Muscle layer of colon (tissue), 2 donors: ENCODE results near the gene FMN1.

Experiments used
- H3K27ac ChIP-seq: one replicate; pipeline ENCODE4 v1.7.0; 2013; ENCODE audit warnings: low read depth, mild to moderate bottlenecking, low read length, moderate library complexity
- H3K27me3 ChIP-seq, 2 donors: one replicate each; pipeline ENCODE4 v1.7.0; 2013; ENCODE audit warnings: low read length in 2 of 2, mild to moderate bottlenecking in 2 of 2; ENCODE audit not compliant: insufficient read depth in 2 of 2, control insufficient read depth in 1 of 2
- H3K36me3 ChIP-seq: one replicate; pipeline ENCODE4 v1.7.0; 2013; ENCODE audit warnings: mild to moderate bottlenecking, low read length; ENCODE audit not compliant: insufficient read depth
- H3K4me1 ChIP-seq: one replicate; pipeline ENCODE4 v1.7.0; 2013; ENCODE audit warnings: mild to moderate bottlenecking, low read length; ENCODE audit not compliant: insufficient read depth
- H3K4me3 ChIP-seq, 2 donors: one replicate each; pipeline ENCODE4 v1.7.0; 2013; ENCODE audit warnings: low read length in 2 of 2, low read depth in 1 of 2, mild to moderate bottlenecking in 1 of 2, moderate library complexity in 1 of 2
- H3K9ac ChIP-seq: one replicate; pipeline ENCODE4 v1.7.0; 2013; ENCODE audit warnings: low read length
- H3K9me3 ChIP-seq: one replicate; pipeline ENCODE4 v1.7.0; 2013; ENCODE audit warnings: mild to moderate bottlenecking, low read length
- donor health status: abdominal sarcoma.
- donor health status: Adenocarcinoma of cecum.

FMN1 gene

GRCh38 chr15:32998979-32999672, 195.4 kb downstream of the FMN1 start:
- no peak overlapping the region for H3K9ac ChIP-seq
- H3K27ac ChIP-seq = no peak overlapping the region
- H3K4me3 ChIP-seq = no peak overlapping the region
- no peaks in the 10 kb centered on the region for H3K9me3 ChIP-seq
- H3K4me1 ChIP-seq = no peaks in the 10 kb centered on the region
- no peaks in the 10 kb centered on the region for H3K27me3 ChIP-seq
- H3K36me3 ChIP-seq = no peaks in the 10 kb centered on the region

- H3K27ac ChIP-seq = no peak overlapping the region
- H3K4me1 ChIP-seq = no peaks in the 10 kb centered on the region
- no peaks in the 10 kb centered on the region for H3K9me3 ChIP-seq
- H3K4me3 ChIP-seq = no peak overlapping the region
- no peak overlapping the region for H3K9ac ChIP-seq
- H3K36me3 ChIP-seq = no peaks in the 10 kb centered on the region
- no peaks in the 10 kb centered on the region for H3K27me3 ChIP-seq
These were observed 196.3 kb downstream of the FMN1 start for GRCh38 chr15:32998182-32998581.

GRCh38 chr15:32994810-32995424, 199.6 kb downstream of the FMN1 start:
- H3K27ac ChIP-seq = no peak overlapping the region
- no peak overlapping the region for H3K9ac ChIP-seq
- H3K4me1 ChIP-seq = no peaks in the 10 kb centered on the region
- H3K9me3 ChIP-seq = no peaks in the 10 kb centered on the region
- H3K36me3 ChIP-seq = no peaks in the 10 kb centered on the region
- no peaks in the 10 kb centered on the region for H3K27me3 ChIP-seq
- H3K4me3 ChIP-seq = no peak overlapping the region

- H3K4me3 ChIP-seq = no peak overlapping the region
- H3K9ac ChIP-seq = no peak overlapping the region
- H3K9me3 ChIP-seq = no peaks in the 10 kb centered on the region
- no peaks in the 10 kb centered on the region for H3K4me1 ChIP-seq
- H3K27ac ChIP-seq = no peak overlapping the region
- H3K36me3 ChIP-seq = no peaks in the 10 kb centered on the region
- H3K27me3 ChIP-seq = no peaks in the 10 kb centered on the region
These were observed 201.2 kb downstream of the FMN1 start for GRCh38 chr15:32993285-32993684.

- H3K36me3 ChIP-seq = no peaks in the 10 kb centered on the region
- H3K4me3 ChIP-seq = no peak overlapping the region
- no peak overlapping the region for H3K27ac ChIP-seq
- no peaks in the 10 kb centered on the region for H3K4me1 ChIP-seq
- no peak overlapping the region for H3K9ac ChIP-seq
- no peaks in the 10 kb centered on the region for H3K9me3 ChIP-seq
- H3K27me3 ChIP-seq = no peaks in the 10 kb centered on the region
These were observed 202.8 kb downstream of the FMN1 start for GRCh38 chr15:32991619-32992111.

- no peak overlapping the region for H3K9ac ChIP-seq
- H3K4me1 ChIP-seq = no peaks in the 10 kb centered on the region
- H3K4me3 ChIP-seq = no peak overlapping the region
- H3K27ac ChIP-seq = no peak overlapping the region
- no peaks in the 10 kb centered on the region for H3K9me3 ChIP-seq
- H3K27me3 ChIP-seq = no peaks in the 10 kb centered on the region
- no peaks in the 10 kb centered on the region for H3K36me3 ChIP-seq
These were observed 204.4 kb downstream of the FMN1 start for GRCh38 chr15:32990071-32990470.

- H3K4me3 ChIP-seq = no peak overlapping the region
- H3K27me3 ChIP-seq = no peaks in the 10 kb centered on the region
- no peak overlapping the region for H3K27ac ChIP-seq
- no peaks in the 10 kb centered on the region for H3K36me3 ChIP-seq
- no peak overlapping the region for H3K9ac ChIP-seq
- H3K4me1 ChIP-seq = no peaks in the 10 kb centered on the region
- H3K9me3 ChIP-seq = no peaks in the 10 kb centered on the region
These were observed 207.4 kb downstream of the FMN1 start for GRCh38 chr15:32987067-32987466.

- no peak overlapping the region for H3K9ac ChIP-seq
- no peak overlapping the region for H3K4me3 ChIP-seq
- H3K27ac ChIP-seq = no peak overlapping the region
- H3K9me3 ChIP-seq = no peaks in the 10 kb centered on the region
- H3K4me1 ChIP-seq = no peaks in the 10 kb centered on the region
- no peaks in the 10 kb centered on the region for H3K36me3 ChIP-seq
- H3K27me3 ChIP-seq = no peaks in the 10 kb centered on the region
These were observed 208.4 kb downstream of the FMN1 start for GRCh38 chr15:32986147-32986546.

- H3K27ac ChIP-seq = no peak overlapping the region
- H3K9me3 ChIP-seq = no peaks in the 10 kb centered on the region
- no peaks in the 10 kb centered on the region for H3K27me3 ChIP-seq
- H3K9ac ChIP-seq = no peak overlapping the region
- H3K36me3 ChIP-seq = no peaks in the 10 kb centered on the region
- H3K4me1 ChIP-seq = no peaks in the 10 kb centered on the region
- no peak overlapping the region for H3K4me3 ChIP-seq
These were observed 210.8 kb downstream of the FMN1 start for GRCh38 chr15:32983679-32984078.

GRCh38 chr15:32982001-32982400, 212.5 kb downstream of the FMN1 start:
- no peak overlapping the region for H3K4me3 ChIP-seq
- no peaks in the 10 kb centered on the region for H3K4me1 ChIP-seq
- no peaks in the 10 kb centered on the region for H3K27me3 ChIP-seq
- H3K36me3 ChIP-seq = no peaks in the 10 kb centered on the region
- H3K27ac ChIP-seq = no peak overlapping the region
- no peaks in the 10 kb centered on the region for H3K9me3 ChIP-seq
- no peak overlapping the region for H3K9ac ChIP-seq

- Histone ChIP-seq H3K36me3 (no peaks in the 10 kb centered on the region), H3K9ac (no peak overlapping the region), H3K27me3 (no peaks in the 10 kb centered on the region), H3K9me3 (no peaks in the 10 kb centered on the region), H3K4me1 (no peaks in the 10 kb centered on the region), H3K27ac (no peak overlapping the region), H3K4me3 (no peak overlapping the region)
These were observed 213.0 kb downstream of the FMN1 start for GRCh38 chr15:32981536-32981935.

- Histone ChIP-seq H3K27me3 (no peaks in the 10 kb centered on the region), H3K4me1 (peaks cover 2% of the 10 kb centered on the region), H3K36me3 (no peaks in the 10 kb centered on the region), H3K9ac (no peak overlapping the region), H3K27ac (no peak overlapping the region), H3K9me3 (no peaks in the 10 kb centered on the region), H3K4me3 (no peak overlapping the region)
These were observed 214.8 kb downstream of the FMN1 start for GRCh38 chr15:32979710-32980109.
